GM18517 (cell line): ENCODE results near the gene TRIM32.
"Not testable (repeated sequence)": the region's sequence is repeated elsewhere in the genome, so short reads cannot be mapped to it uniquely, and the experiment has no call there.

Experiments used
- ATAC-seq: cut with Tn5 transposase; IDR thresholded peaks from one replicate; pipeline ENCODE4 v1.9.1; 2021; ENCODE audit warnings: mild to moderate bottlenecking, moderate library complexity; ENCODE audit not compliant: unreplicated experiment

Gene TRIM32

DNA sequence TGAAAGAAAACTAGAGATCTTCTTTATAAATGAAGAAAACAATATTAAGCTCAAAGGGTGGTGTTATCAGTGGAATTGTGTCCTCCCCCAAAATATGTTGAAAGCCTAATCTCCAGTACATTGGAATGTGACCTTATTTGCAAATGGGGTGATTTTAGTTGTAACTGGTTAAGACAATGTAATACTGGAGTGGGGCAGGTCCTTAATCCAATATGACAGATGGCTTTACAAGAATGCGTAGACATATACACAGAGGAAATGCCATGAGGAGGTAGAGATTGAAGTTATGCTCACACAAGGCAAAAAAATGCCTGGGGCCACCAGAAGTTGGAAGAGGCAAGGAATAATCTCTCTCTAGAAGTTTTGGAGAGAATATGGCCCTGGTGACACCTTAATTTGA lies 13.7 kb upstream of the TRIM32 start:
- ATAC-seq: no peak

GRCh38 chr9:116674210-116674980 lies 12.7 kb upstream of the TRIM32 start:
- no peak for ATAC-seq

- ATAC-seq: no peak
Measured at GRCh38 chr9:116683535-116683934, 3.6 kb upstream of the TRIM32 start.

DNA sequence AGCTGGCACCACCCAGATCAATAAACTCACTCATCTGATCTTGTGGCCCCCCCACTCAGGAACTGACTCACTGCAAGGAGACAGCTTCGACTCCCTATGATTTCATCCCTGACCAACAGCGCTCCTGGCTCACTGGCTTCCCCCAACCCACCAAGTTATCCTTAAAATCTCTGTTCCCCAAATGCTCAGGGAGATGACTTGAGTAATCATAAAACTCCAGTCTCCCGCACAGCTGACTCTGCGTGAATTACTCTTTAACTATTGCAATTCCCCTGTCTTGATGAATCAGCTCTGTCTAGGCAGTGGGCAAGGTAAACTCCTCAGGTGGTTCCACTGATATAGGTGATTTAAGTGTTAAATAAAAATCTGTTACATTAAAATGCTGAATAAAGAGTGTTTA lies 1.9 kb upstream of the TRIM32 start:
- ATAC-seq: no peak

DNA sequence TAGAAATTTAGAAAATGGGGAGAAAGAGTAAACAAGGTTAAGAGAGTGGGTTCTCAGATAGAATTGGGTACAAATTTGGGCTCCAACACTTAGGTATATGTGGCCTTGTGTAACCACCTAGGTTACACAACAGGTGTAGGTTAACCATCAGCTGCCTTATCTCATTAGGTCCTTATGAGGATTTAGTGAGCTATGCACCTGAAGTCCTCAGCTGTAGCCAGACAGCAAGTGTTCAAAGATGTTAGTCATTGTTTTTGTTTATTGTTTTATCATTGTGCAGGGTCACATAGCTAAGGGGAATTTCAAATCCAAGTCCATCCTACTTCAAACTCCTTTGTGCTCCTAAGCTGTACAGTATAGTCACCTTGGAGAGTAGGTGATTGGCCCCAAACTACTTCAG lies 970 bp upstream of the TRIM32 start:
- no peak for ATAC-seq

DNA sequence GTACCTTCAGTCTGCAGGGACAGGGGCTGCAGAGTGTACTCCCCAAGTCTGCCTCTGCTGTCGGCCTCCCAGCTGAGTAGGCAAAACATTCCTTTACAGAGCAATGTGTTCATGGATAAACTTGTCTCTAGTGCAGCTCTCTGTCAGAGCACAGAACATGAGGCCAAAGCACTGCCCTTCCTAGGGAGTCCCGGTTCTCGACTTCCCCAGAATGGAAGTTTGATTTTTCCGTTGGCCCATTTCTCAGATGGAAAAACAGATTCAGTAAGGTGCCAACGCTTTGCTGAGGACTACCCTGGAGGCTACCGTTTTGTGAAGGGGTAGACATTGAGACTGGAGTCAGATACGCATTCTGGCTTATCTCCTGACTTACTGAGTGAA lies 422 bp upstream of the TRIM32 start:
- peak; percentile 62 for ATAC-seq

- ATAC-seq: no peak
Measured at GRCh38 chr9:116687754-116688135, 640 bp downstream of the TRIM32 start.

DNA sequence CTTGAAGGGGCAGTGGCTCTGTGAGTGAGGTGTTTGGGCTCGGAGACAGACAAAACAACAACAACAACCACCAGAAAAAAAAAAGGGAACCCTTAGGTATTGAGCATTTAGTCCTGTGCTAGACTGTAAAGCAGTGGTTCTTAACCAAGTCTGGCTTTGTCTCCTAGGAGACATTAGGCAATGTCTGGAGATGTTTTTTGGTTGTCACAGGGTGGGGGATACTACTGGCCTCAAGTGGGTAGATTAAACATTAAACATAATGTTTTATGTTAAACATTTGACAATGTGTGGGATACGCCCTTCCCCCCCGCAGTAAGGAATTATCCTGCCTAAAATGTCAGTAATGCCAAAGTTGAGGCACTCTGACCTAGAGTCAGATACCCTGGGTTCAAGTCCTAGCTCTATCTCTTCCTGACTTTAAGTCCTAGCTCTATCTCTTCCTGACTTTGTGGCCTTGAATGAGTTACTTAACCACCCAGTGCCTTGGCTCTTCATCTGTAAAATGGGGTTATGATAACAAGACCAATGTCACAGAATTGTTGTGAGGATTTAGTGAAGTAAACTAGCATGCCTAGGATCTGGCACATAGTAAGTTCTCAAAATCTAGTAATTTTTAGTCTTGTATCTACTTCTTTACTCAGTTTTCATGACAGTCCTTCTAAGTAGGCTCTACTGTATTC lies 1.8 kb downstream of the TRIM32 start:
- no peak for ATAC-seq

DNA sequence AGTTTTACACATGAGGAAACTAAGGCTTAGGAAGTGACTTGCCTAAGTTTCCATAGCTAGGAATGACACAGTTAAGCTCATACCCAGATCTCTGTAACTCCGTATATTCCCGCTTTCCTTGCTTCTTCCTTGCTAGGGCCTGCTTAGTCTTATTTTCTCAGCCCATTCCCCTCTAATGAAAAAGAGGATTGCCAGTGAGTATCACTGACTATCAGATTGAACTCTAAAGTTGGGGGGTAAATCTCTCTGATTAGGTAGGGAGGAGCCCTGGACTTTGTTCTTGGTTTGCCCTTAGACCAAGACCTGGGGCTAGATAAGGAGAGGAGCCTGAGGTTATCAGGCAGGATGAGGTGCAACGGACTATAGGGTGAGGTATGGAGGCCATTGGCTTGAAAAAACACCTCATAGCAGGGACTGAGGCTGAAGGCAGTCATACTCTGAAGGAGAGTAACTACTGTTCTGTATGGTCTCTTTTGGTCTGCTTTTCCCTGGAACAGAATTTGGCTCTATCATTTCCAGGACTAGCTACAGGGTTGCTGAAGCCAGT lies 2.5 kb downstream of the TRIM32 start:
- no peak for ATAC-seq

DNA sequence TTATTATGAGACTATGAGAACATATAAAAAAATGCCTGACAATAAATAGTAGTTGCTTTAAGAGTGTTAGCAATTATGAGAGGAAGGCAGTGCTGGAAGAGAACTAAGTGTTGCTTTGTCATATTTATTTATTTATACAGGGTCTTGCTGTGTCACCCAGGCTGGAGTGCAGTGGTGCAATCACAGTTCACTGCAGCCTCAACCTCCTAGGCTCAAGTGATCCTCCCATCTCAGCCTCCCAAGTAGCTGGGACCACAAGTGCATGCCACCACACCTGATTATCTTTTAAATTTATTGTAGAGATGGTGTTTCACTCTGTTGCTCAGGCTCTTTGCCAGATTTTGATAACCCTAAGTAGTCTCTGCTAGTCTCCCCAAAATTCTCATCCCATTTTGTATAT lies 3.7 kb downstream of the TRIM32 start:
- not testable (repeated sequence) for ATAC-seq

DNA sequence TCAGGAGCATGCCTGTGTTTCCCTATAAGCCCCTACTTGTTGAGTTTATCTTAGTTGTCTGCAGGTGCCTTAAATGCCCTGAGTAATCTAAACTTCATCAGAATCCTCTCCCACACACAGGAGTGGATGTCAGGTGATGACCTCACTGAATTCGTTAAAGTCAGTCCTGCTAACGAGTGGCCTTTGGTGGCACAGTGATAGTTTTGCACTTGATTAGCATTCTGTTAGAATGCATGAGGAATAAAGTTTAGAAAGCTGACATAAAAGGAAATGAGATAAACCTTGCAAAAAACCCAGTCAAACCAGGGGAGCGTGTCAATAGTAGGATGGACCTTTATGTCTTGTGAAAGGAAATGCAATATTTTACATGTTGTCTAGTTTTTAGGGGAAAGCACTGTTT lies 4.5 kb downstream of the TRIM32 start:
- no peak for ATAC-seq

- no peak for ATAC-seq
Measured at GRCh38 chr9:116692616-116693015, 5.5 kb downstream of the TRIM32 start.

GRCh38 chr9:116693233-116693731 lies 6.2 kb downstream of the TRIM32 start:
- no peak for ATAC-seq

DNA sequence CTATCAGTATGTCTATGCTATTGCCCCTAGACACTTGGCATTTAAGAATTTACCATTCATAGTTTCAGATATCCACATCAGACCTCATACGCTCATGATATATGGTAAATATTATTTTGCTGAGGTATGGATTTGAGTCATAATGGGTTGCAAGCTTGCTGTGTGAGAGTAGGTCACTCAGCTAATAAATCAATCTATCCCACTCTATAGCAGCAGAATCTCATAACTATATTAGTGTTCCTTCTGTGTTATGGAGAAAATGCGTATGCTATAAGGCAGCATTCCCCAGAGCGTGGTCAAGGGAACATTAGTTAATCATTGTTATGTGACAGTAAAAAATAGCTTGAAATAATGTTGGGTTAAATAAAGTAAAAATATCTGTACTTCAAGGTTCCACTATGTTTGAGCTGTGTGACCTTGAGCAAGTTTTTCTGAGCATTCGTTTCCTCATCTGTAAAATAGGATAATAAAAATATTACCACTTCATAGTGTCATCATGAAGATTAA lies 7.7 kb downstream of the TRIM32 start:
- ATAC-seq: no peak

GRCh38 chr9:116695438-116695837 lies 8.3 kb downstream of the TRIM32 start:
- ATAC-seq: no peak

DNA sequence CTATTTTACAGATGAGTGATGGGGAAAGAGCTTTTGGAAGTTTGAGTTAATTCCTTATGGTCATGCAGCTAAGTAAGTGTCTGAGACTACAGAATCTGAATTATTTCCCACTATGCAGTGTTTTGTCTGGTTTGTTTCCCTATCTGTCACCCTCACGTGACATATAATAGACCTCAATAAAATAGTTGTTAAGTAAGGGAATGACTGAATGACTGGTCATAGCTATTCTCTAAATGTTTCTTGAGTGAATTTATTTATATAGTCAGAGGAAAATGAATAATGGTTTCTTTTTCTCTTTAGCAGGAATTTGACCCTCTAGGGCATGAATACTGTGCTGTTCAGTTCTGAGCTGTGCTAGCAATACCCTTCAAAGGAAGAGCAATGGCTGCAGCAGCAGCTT lies 10.3 kb downstream of the TRIM32 start:
- no peak for ATAC-seq

GRCh38 chr9:116697887-116698286 lies 10.8 kb downstream of the TRIM32 start:
- ATAC-seq: no peak

DNA sequence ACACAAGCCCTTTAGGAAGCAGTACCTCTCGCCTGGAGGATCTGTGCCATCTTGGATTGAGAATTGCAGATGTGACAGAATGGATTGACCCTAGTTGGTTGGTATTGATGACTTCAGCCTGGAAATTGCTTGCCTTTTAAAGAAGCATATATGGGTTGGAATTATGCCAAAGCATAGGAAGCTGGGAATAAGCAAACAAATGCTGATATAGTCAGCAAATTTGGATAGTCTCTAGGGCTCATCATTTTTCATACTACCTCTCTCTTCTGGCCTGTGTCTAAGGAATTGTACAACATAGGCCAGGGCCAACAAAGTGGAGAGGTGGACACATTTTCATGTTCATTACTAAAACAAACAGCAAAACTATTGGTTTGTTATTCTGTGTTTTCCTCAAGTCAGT lies 13.2 kb downstream of the TRIM32 start:
- ATAC-seq: no peak

GRCh38 chr9:116700882-116701865 lies 14.1 kb downstream of the TRIM32 start:
- no peak for ATAC-seq

GRCh38 chr9:116701940-116702642 lies 15.0 kb downstream of the TRIM32 start:
- ATAC-seq: no peak
